GM04504 (cell line): ENCODE measurements around the gene MRO.
"Not testable (repeated sequence)": the region's sequence is repeated elsewhere in the genome, so short reads cannot be mapped to it uniquely, and the experiment has no call there.

Experiments
- DNase-seq: peaks from one replicate; pipeline ENCODE4 v3.0.0-alpha.2; 2012; ENCODE audit warnings: low read depth

The MRO gene

GRCh38 chr18:50819728-50820378 is at the start of gene MRO:
MRO (minus strand) TSS chr18:50820016; CDS start chr18:50809400, 10,616 bp downstream.
- peak; percentile 30 for DNase-seq

- DNase-seq = no peak
Measured at GRCh38 chr18:50869150-50869549, 49.3 kb upstream of the MRO start.

- no peak for DNase-seq
Measured at GRCh38 chr18:50866765-50867164, 46.9 kb upstream of the MRO start.

- DNase-seq = no peak
Measured at GRCh38 chr18:50863840-50864375, 44.1 kb upstream of the MRO start.

- no peak for DNase-seq
Measured at GRCh38 chr18:50862401-50862800, 42.6 kb upstream of the MRO start.

- DNase-seq = no peak
Measured at GRCh38 chr18:50861617-50862016, 41.8 kb upstream of the MRO start.

- no peak for DNase-seq
Measured at GRCh38 chr18:50859793-50860555, 40.2 kb upstream of the MRO start.

GRCh38 chr18:50857694-50858093 is 37.9 kb upstream of the MRO start:
- no peak for DNase-seq

GRCh38 chr18:50857166-50857565 is 37.4 kb upstream of the MRO start:
- not testable (repeated sequence) for DNase-seq

- DNase-seq = no peak
Measured at GRCh38 chr18:50855976-50856757, 36.4 kb upstream of the MRO start.

GRCh38 chr18:50853863-50854271 is 34.1 kb upstream of the MRO start:
- DNase-seq = no peak

GRCh38 chr18:50850307-50851065 is 30.7 kb upstream of the MRO start:
- no peak for DNase-seq

GRCh38 chr18:50849419-50849821 is 29.6 kb upstream of the MRO start:
- no peak for DNase-seq

GRCh38 chr18:50848991-50849390 is 29.2 kb upstream of the MRO start:
- no peak for DNase-seq

GRCh38 chr18:50848061-50848551 is 28.3 kb upstream of the MRO start:
- no peak for DNase-seq

GRCh38 chr18:50847192-50847591 is 27.4 kb upstream of the MRO start:
- DNase-seq = no peak

GRCh38 chr18:50844960-50845359 is 25.1 kb upstream of the MRO start:
- no peak for DNase-seq

- DNase-seq = no peak
Measured at GRCh38 chr18:50844554-50844953, 24.7 kb upstream of the MRO start.

GRCh38 chr18:50842846-50843245 is 23.0 kb upstream of the MRO start:
- DNase-seq = no peak

- no peak for DNase-seq
Measured at GRCh38 chr18:50839996-50840395, 20.2 kb upstream of the MRO start.

- DNase-seq = no peak
Measured at GRCh38 chr18:50839341-50839740, 19.5 kb upstream of the MRO start.

- DNase-seq = no peak
Measured at GRCh38 chr18:50836521-50836957, 16.7 kb upstream of the MRO start.
